ENCODE results near the gene CAMK2G.
"Not testable (repeated sequence)": the region's sequence is repeated elsewhere in the genome, so short reads cannot be mapped to it uniquely, and the experiment has no call there.

Gene CAMK2G

DNA sequence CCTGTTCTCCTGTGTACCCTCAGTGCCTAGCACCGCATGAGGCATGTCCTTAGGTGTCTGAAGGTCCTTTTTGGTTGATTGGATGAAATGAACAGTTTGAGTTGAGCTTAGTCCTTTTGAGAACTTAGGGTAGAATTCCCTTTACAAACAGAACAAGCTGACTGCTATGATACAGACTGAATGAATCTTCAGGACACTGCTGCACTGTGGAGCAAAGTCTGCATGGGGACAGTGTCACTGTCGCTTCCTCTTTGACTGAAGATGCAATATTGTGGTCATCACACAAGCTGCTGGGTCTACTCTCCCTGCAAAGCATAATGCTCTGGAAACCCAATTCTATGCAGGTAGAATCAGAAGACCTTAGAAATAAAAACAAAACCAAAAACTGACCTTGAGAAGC is 28.0 kb upstream of the CAMK2G start:
- no peak for DNase-seq (ENCODE audit: low read depth)

DNA sequence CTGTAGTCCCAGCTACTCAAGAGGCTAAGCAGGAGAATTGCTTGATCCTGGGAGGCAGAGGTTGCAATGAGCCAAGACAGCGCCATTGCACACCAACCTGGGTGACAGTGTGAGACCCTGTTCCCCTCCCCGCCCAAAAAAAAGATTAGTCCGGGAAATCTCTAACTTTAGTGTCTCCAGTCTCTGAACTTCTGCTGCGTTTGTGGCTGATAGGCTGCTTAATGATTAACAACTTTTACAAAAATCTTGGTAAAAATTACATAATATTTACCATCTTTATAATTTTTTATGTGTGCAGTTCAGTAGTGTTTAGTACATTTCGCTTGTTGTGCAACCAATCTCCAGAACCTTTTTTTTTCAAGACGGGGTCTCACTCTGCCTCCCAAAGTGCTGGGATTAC is 26.9 kb upstream of the CAMK2G start:
- DNase-seq (ENCODE audit: low read depth), result no peak

DNA sequence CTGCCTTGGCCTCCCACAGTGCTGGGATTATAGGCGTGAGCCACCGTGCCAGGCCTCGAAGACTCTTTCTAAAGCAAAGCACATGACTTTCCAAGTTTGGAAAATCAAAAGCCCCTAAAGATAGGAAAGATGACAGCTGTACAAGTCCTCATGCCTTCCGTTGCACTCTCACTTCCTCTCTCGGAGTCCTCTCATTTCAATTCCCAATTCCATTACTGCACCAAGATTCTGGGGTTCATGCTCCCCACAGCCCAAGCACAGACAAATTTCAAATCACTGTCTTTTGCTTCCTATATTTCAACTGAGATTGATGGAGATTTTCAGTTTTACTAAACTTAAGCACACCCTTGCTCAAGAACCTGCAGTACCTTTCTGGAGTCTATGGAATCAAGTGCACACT is 25.7 kb upstream of the CAMK2G start:
- no peak for DNase-seq (ENCODE audit: low read depth)

DNA sequence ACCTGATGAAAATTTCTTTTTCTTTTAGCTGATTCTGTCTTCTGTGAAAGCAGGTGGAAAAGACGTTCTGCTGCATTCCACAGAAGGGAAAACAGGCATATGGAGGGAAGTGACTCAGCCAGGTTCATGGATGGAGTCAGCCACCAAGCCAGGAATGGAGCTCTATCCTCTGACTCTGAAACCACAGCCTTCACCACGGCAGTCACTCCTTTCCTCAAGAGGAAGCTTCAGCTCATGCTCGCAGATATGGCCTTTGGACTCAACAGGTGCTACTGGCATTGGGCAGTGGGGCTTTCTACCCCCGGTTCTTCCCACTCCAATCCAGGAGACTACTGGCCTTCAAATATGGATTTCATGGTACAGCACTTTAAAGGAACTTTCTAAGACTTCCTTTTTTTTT is 25.1 kb upstream of the CAMK2G start:
- no peak for DNase-seq (ENCODE audit: low read depth)

DNA sequence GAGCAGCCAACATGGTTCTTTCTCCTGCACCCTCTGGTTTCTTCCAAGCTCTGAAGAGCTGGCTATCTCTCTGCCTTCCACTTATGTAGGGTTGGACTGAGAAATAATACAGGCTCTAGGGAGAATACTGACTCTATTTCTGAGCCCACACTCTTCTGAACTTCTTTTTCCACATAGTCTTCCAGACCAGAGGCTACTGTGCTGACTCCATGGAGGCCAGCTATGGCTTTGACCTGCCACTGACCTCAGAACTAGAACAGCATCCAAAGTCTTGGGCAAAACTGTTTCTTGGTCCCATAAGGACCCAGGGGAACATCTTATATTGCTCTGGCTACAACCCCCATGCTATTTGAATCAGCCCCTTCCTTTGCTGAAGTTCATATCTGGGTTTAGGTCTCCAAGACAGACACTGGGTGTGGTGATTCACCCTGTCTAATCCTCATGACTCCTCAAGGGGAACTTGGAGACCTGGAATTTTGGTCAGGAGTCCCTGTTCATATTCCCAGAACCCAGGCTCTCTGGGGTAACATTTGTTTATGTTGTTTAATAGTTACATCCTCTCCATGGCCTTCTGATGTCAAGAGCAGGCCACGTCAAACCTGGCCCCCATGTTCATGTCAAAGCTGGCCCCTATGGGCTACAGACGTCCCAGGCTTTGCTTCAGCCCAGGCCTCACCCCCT is 24.5 kb upstream of the CAMK2G start:
- DNase-seq (ENCODE audit: low read depth), result no peak

DNA sequence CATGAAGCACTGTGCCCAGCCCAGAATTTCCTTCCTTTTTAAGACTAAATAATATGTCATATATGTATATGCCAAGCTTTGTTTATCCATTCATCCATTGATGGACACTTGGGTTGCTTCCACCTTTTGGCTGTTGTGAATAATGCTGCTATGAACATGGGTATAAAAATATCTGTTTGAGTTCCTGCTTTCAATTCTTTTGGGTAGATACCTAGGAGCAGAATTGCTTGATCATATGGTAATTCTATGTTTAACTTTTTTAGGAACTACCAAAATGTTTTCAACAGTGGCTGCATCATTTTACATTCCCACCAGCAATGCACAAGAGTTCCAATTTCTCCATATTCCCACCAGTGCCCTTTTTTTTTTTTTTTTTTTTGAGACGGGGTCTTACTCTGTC is 23.3 kb upstream of the CAMK2G start:
- no peak for DNase-seq (ENCODE audit: low read depth)

DNA sequence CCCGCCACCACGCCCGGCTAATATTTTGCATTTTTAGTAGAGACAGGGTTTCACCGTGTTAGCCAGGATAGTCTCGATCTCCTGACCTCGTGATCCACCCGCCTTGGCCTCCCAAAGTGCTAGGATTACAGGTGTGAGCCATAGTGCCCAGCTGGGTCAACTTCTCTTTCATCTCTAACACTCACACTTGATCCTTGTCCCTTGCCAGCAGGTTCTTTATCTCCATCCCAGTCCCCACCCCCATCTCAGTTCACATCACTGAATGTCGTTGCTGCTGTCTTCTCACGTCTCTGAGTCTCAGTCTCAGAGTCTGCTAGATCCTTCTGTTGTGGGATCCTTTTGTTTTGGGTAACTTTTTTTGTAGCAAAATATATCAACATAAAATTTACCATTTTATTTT is 21.0 kb upstream of the CAMK2G start:
- DNase-seq (ENCODE audit: low read depth), result not testable (repeated sequence)

DNA sequence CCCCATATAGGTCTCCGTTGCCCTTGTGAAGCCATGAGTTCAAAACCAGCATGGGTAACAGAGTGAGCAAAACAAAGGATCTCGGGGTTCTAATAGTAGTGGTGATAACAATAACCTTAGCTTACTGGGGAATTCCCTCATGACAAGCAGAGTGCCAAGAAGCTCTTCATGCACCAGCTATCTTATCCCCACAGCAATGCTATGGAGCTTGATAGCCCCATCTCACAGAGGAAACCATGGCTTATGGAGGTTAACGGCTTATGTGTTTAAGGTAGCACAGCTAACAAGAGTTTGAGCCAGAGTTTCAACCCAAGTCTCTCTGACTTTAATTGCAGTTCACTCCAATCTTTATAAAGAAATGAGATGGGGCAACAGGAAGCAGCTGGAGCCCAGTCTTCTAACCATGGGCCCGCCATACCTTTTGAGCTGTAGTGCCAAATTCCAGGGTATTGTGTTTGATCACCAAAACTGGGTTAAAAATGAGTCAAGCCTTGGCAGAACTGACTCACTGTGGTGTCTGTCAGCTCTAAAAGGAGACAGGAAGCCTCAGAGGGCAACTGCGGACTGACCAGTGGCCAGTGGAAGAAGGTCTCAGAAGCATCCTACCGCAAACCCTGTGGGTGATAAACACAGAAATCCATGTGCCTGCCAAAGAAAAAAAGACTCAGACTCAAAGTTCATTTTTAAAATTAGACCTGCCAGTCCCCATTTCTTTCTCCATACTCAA is 20.1 kb upstream of the CAMK2G start:
- DNase-seq (ENCODE audit: low read depth), result no peak

DNA sequence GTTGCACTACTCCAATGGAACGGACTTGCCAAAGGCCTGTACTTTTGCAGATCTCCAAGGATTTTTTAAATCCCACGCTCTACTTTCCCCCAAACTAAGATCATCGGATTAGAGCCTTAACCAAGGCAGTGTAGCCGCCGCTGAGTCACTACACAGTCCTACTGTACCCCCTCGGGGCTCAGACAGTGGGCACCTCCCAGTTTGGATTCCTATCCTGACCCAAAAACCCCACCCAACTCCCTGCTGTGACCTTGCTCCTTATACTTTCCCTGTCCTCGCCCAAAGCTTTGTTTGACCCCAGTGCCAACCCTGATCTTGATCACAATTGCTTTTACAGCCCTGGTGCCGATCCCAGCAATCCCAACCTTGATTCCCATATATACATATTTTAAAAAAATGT is 19.1 kb upstream of the CAMK2G start:
- DNase-seq (ENCODE audit: low read depth), result no peak

DNA sequence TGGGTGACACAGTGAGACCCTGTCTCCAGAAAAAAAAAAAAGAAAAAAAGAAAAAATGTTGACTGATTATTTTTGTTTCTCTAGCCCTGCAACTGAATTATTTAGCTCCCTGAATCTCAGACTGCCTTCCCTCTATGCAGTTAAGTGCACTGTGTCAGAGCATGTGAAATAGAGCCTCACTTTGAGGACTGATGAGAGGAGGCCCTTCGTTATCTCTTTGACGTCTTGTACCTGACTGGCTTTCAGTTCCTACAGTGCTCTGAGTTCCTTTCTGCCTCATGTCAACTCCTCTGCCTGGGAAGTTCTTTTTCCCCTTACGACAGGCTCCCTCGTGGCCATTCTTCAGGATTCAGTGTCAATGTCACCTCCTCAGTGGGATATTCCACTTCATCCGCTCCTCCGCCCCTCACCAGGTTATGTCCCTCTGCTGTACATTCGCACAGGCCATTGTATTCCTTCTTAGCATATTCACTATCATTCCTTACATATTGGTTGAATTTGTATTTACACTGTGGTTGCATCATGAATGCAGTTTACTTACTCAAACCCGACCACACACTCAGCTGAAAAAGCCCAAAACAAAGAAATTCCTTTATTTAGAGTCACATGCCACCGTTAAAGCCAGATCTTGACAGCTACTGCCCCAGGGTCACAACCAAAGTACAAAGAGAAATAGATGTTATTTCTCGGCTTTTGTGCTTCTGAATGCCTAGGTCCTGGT is 18.1 kb upstream of the CAMK2G start:
- DNase-seq (ENCODE audit: low read depth), result no peak

DNA sequence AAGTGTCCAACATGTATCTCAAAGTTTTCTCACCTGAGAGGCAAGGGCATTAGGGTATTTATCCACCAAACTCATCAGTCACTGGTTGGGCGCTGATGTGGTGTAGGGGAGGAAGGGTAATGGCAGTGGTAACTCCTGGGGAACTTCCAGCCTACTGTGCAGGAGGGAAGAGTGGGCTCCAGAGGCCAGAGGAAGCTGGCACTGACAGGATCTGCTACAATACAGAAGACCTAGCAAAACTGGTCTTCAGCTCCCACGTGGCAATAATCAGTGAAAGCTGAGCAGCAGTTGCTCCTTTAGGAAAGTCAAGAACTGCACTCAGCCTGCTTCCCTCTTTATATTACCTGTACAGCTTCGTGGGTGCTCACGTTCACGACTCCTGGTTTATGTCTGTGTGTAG is 17.2 kb upstream of the CAMK2G start:
- DNase-seq (ENCODE audit: low read depth), result no peak

DNA sequence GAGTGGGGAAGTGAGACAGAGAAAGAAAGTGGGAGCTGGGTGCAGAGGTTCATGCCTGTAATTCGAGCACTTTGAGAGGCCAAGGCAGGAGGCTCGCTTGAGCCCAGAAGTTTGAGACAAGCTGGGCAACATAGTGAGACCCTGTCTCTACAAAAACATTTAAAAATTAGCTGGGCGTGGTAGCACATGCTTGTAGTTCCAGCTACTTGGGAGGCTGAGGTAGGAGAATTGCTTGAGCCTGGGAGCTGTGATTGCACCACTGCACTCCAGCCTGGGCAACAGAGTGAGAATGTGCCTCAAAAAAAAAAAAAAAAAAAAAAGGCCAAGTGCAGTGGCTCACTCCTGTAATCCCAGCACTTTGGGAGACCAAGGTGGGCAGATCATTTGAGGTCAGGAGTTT is 16.5 kb upstream of the CAMK2G start:
- not testable (repeated sequence) for DNase-seq (ENCODE audit: low read depth)

DNA sequence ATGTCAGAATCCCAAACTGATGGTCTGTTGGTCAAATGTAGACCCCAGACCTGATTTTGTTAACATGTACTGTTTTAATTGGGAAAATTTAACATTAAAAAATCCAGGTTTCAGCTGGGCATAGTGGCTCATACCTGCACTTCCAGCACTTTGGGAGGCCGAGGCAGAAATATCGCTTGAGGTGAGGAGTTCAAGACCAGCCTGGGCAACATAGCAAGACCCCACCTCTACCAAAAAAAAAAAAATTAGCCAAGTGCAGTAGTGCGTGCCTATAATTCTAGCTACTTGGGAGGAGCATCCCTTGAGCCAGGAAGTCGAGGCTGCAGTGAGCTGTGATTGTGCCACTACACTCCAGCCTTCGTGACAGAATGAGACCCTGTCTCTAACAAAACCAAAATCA is 15.9 kb upstream of the CAMK2G start:
- no peak for DNase-seq (ENCODE audit: low read depth)

DNA sequence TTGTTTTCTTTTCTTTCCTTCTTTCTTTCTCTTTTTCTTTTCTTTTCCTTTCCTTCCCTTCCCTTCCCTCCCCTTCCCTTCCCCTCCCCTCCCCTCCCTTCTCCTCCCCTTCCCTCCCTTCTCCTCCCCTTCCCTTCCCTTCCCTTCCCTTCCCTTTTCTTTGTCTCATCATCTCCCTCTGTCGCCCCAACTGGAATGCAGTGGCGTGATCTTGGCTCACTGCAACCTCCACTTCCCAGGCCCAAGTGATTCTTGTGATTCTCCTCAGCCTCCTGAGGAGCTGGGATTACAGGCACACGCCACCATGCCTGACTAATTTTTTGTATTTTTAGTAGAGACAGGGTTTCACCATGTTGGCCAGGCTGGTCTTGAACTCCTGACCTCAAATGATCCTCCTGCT is 15.1 kb upstream of the CAMK2G start:
- not testable (repeated sequence) for DNase-seq (ENCODE audit: low read depth)

DNA sequence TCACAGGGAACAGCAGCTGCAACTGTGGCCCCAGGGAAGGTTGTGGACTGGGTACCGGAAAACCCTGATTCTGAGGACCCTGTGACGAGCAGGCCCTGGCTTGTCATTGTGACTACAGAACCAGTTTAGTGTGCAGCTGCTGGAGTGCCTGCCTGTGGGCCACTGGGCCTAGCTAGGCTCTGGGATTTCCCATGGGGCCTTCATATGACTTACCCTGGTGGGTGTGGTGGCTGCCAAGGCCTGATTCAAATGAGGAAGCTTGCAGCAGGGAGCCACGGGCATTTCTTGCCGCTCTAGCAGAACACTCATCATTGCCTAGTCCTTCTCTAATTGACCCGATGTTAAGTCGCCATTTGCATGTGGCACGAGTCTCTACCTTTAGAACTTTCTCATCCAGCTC is 14.7 kb upstream of the CAMK2G start:
- DNase-seq (ENCODE audit: low read depth), result no peak

DNA sequence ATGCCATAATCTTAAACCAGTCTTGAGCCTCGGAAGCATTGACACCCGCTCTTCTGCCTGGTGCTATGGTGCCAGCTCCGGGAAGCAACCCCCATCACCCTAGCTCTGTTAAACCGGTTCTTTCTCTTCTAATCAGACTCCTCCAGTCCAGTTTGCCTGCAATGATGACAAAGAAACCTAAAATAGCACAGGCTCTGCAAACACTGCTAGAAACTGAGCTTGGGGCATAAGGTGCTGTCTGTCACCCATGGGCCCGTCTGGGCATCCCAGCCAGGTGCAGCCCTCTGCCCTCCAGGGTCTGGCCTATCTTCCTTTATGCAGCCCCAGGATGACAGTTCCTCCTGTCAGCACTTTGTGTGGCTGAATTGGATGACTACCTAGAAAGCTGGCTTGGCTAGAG is 14.2 kb upstream of the CAMK2G start:
- no peak for DNase-seq (ENCODE audit: low read depth)

DNA sequence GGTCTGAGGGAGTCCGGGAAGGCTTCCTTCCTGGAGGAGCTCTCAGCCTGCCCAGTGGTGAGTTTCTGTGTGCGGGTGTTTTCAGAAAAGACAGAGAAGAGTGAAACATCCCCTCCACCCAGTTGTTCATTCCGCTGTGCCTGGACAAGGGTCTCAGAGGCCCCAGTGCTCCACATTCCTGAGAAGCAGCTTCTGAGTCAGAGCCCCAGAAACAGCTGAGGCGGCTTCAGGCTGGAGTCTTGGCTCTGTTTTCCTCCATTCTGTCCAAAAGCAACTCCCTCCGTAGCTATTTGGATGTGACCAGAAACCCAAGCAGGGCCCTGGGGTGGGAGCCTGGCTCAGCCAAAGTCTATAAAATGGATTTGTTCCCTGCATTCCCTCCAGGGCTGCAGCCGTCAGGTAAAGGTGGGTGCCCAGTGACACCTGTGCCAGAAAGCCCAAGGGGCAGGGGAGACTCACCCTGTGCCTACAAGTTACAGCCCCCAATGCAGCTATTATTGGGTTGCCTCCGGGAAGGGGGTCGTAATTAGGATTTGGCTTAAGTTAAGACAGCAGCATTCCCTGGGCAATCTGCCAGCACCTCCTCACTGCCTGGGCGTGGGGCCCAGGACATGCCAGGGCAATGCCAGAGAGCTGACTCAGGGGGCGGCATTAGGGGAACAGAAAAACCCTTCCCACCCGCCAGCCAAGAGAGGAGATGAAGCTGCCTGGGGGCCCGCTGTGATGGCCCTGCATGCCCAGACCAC is 13.1 kb upstream of the CAMK2G start:
- DNase-seq (ENCODE audit: low read depth), result no peak

DNA sequence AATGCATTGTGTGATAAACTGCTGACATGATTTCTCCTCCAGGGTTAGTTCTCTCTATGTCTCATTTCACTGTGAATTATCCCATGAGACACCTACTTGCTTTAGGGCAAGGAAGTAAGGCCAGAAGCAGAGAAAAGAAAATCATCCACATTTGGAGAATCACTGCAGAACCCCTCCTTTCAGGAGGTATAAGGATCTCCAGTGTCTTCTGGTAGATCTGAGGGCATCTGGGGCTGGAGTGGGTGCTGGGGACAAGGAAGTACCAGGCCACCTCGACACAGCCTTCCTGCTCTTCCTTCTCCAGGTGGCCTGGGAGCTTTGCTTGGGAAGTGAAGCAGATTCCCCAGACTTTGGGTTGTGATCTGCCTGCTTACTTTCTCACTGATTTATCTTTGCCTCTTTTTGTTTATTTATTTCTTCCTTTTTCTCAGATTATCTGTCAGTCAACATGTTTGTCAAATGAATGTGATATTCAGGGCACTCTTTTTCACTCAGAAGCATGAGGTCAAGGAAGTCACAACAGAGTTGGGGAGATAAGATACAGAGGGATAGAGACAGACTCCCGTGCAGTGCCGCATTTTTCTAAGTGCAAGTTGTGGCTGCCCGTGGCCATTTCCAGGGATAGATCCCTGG is 12.4 kb upstream of the CAMK2G start:
- no peak for DNase-seq (ENCODE audit: low read depth)

DNA sequence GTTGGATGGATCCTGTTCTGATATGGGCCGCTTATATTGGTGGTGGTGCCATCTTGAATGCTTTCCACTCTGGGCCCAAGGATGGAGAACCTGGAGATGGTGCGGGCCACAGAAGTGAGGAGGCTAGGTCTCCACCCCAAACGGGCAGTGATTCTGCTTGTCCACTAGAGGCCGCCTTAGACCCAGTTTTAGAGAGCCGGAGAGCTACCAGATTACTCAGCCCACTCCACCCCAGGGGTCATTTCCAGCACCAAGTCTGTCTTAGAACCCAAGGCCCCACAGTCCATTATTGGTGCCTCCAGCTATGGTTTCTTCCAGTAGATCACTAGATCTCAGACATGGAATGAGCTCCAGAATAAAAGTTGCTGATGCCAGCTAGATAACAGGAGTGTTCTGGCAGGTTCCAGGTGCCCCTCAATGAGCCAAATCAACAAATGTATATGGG is 11.8 kb upstream of the CAMK2G start:
- peak; percentile 52 for DNase-seq (ENCODE audit: low read depth)

DNA sequence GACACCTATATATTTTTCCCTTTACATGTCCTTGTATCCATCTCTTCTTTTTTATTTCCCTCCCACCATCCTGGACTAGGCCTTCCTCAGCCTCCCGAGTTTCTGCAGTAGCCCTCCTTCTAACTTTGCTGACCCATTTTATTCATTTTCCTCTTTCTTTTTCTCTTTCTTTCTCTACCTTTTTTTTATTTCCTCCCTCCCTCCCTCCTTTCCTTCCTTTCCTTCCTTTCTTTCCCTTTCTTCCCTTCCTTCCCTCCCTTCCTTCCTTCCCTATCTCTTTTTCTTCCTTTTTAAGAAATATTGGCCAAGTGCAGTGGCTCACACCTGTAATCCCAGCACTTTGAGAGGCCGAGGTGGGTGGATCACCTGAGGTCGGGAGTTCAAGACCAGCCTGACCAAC is 9.7 kb upstream of the CAMK2G start:
- no peak for DNase-seq (ENCODE audit: low read depth)

DNA sequence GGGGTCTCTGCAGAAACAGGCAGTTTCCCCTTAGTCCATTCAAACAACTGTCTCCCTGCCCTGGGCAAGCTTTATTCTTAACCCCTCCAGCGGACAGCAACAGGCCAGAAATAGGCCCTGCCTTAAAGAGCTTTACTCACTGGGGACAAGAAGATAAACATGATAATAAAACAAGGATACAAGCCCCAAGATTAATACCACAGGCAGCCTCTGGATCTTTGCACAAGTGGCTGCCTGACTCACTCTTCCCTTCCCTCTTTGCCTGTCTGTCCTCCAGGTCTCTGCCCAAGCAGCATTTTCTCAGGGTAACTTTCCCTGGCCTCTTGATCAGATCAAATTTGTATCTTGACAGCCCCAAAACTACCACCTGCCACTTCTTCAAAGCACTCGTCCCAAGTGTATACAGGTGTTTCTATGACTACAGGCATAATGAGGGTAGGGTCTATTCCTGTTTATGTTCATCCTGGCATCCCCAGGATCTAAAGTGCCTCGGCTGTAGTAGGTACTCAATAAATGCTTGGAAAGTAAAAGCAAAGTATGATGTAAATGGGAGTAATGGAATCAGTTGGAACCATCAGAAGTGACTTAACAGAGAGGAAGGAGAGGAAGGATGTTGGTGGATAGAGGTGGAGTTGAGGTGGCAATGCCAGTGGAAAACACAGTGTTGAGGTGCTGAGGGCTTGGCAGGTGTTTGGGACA is 7.0 kb upstream of the CAMK2G start:
- DNase-seq (ENCODE audit: low read depth), result no peak
